Type B pancreatic cell (in vitro differentiated cells): ENCODE measurements around the gene GPC5. TPM values are rescaled to one million over a fixed set of nuclear protein-coding genes. Genes with fewer than 3 reads are reported as not detected.

Experiments used
- DNase-seq: peaks from one replicate; pipeline ENCODE4 v3.0.0; 2021; ENCODE audit warnings: mixed read lengths; ENCODE audit not compliant: unreplicated experiment; ENCODE audit errors: extremely low spot score
- H3K27ac Mint-ChIP-seq: 2 replicates; pipeline ENCODE4 v1.8.0; 2021; ENCODE audit warnings: mild to moderate bottlenecking, mixed read lengths
- H3K27me3 Mint-ChIP-seq: 2 replicates; pipeline ENCODE4 v1.8.0; 2021; ENCODE audit warnings: mixed read lengths
- H3K36me3 Mint-ChIP-seq: 2 replicates; pipeline ENCODE4 v1.8.0; 2021; ENCODE audit warnings: mixed read lengths
- H3K4me1 Mint-ChIP-seq: one replicate; pipeline ENCODE4 v1.8.0; 2021; ENCODE audit warnings: mixed read lengths; ENCODE audit not compliant: unreplicated experiment
- H3K4me3 Mint-ChIP-seq: 2 replicates; pipeline ENCODE4 v1.8.0; 2021; ENCODE audit warnings: mild to moderate bottlenecking, mixed read lengths
- H3K9me3 Mint-ChIP-seq: 2 replicates; pipeline ENCODE4 v1.8.0; 2021; ENCODE audit warnings: mixed read lengths
- total RNA-seq: library from RNA; stranded (reverse); gene quantifications from 2 replicates; pipeline ENCODE4 v1.2.1, GENCODE V29; 2021; ENCODE audit warnings: low replicate concordance
- TF ChIP-seq, protein P1 (sequence below): fragments of 200-600 bp; sonication (generic); conservative IDR thresholded peaks from 2 replicates; pipeline ENCODE4 v1.5.0; 2021; ENCODE audit warnings: antibody characterized with exemption, mild to moderate bottlenecking

The GPC5 gene
- total RNA-seq, 1 donor from 2014 or later: 2.8 TPM

DNA sequence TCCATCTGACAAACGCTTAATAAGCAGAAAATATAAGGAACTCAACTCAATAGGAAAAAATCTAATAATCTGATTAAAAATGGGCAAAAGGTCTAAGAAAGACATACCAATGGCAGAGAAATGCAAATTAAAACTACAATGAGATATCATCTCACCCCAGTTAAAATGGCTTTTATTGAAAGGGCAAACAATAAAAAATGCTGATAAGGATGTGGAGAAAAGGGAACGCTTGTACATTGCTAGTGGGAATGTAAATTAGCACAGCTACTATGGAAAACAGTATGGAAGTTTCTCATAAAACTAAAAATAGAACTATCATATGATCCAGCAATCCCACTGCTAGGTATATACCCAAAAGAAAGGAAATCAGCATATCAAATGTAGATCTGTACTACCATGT lies 1319.4 kb downstream of the GPC5 start:
- peaks cover 8% of the 10 kb centered on the region for H3K4me1 Mint-ChIP-seq
- no peaks in the 10 kb centered on the region for H3K36me3 Mint-ChIP-seq
- no peak for DNase-seq
- TF ChIP-seq, protein P1, sequence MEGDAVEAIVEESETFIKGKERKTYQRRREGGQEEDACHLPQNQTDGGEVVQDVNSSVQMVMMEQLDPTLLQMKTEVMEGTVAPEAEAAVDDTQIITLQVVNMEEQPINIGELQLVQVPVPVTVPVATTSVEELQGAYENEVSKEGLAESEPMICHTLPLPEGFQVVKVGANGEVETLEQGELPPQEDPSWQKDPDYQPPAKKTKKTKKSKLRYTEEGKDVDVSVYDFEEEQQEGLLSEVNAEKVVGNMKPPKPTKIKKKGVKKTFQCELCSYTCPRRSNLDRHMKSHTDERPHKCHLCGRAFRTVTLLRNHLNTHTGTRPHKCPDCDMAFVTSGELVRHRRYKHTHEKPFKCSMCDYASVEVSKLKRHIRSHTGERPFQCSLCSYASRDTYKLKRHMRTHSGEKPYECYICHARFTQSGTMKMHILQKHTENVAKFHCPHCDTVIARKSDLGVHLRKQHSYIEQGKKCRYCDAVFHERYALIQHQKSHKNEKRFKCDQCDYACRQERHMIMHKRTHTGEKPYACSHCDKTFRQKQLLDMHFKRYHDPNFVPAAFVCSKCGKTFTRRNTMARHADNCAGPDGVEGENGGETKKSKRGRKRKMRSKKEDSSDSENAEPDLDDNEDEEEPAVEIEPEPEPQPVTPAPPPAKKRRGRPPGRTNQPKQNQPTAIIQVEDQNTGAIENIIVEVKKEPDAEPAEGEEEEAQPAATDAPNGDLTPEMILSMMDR: no peak
- H3K9me3 Mint-ChIP-seq: no peaks in the 10 kb centered on the region
- H3K4me3 Mint-ChIP-seq: no peak overlapping the region
- H3K27me3 Mint-ChIP-seq: no peaks in the 10 kb centered on the region
- H3K27ac Mint-ChIP-seq: no peak overlapping the region

DNA sequence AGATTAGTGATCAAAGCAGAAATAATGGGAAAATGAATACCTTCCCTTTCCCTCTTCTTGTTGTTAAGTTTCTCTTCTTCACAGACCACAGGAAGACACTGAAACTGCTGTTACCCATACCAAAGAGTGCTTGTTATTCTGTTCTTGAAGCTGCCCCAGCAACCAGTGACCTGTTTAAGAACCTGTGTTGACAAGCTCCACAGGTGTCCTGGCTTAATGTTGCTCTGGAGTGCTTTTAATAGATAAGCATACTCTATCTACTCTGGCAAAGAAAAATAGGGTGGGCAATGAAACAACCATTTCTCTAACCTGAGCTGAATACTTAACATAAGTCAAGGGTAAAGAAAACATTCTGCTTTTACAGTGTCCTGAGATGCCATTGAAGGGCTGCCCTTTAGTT lies 1321.4 kb downstream of the GPC5 start:
- Mint-ChIP-seq H3K27ac (no peak overlapping the region), H3K4me3 (no peak overlapping the region), H3K36me3 (no peaks in the 10 kb centered on the region), H3K27me3 (no peaks in the 10 kb centered on the region), H3K4me1 (peaks cover 8% of the 10 kb centered on the region), H3K9me3 (no peaks in the 10 kb centered on the region)
- TF ChIP-seq, protein P1: no peak
- DNase-seq: no peak

DNA sequence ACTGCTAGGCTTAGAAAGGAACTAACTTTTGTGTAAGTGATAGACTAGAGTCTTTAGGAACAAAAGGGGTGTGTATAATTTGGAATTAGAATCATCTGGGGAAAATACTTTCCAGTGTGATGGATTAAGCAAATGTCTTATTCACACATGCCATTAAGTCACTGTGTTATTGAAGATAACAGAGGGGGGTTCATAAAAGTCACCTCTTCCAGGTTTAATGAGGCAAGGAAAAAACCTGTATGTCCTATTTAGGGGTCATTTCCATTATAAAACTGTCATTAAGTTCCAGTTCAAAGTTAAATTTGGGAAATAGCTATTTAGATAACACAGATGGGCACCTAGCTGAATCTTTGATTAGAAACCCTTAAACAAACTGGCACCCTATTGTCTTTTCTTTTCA lies 1323.2 kb downstream of the GPC5 start:
- Mint-ChIP-seq H3K27ac (no peak overlapping the region), H3K9me3 (no peaks in the 10 kb centered on the region), H3K4me1 (peaks cover 8% of the 10 kb centered on the region), H3K4me3 (no peak overlapping the region), H3K27me3 (no peaks in the 10 kb centered on the region), H3K36me3 (no peaks in the 10 kb centered on the region)
- TF ChIP-seq, protein P1: no peak
- DNase-seq: no peak

DNA sequence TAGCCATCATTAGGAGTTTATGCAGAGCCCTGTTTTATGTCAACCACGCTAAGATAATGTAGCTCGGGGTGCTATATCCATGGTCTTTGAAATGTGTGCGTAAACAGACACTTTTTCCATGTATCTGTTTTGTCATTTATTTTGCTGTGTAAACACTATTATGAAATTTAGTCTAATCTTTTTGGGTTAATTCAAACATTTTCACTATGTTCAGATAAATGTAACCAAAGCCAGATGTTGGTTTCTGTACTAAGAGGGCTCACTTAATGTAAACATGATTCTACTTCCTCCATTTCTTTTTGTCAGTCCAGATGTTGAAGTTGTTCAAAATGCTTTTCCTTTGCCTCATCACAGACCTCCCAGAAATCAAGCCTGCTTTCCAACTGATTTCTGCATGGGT lies 1328.7 kb downstream of the GPC5 start:
- H3K4me1 Mint-ChIP-seq: peaks cover 11% of the 10 kb centered on the region
- no peaks in the 10 kb centered on the region for H3K9me3 Mint-ChIP-seq
- no peak for DNase-seq
- H3K27me3 Mint-ChIP-seq: no peaks in the 10 kb centered on the region
- no peak overlapping the region for H3K4me3 Mint-ChIP-seq
- no peaks in the 10 kb centered on the region for H3K36me3 Mint-ChIP-seq
- H3K27ac Mint-ChIP-seq: no peak overlapping the region
- TF ChIP-seq, protein P1: no peak

DNA sequence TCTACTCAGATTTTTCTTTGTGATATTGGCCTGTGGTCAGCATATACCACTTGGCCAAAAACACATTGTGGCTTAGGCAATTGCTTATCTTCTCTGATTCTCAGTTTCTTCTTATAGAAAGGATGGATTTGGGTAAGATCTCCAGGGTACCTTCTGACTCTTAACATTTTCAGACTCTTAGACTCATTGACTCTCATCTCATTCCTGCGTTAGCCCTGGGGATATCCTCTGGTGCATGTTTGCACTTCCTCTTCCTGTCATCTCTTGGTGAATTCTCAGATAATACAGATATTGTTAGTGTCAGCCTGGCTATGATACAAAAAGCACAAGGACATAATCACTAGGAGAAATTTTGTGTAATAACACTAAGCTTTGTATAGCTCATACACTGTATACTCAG lies 1335.6 kb downstream of the GPC5 start:
- no peak for DNase-seq

DNA sequence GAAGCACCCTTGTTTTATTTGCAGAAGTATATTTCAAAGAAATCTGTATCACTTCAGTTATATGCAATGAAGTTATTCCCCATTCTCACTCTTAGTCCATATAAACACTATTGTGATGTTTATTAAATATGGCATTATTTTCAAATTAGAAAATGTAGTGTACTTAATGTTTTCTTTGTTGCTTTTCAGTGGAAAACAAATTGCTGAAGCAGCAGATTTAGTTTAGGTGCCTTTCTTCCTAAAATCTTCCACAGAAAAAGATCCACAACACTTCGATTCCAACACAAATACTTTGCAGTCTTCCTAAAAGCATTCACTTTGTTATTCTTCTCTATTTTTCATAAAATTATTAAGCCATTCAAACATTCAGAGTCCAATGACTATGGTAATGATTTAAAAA lies 1336.1 kb downstream of the GPC5 start:
- no peak for DNase-seq
- Mint-ChIP-seq H3K27me3 (no peaks in the 10 kb centered on the region), H3K4me1 (no peaks in the 10 kb centered on the region), H3K27ac (no peak overlapping the region), H3K9me3 (no peaks in the 10 kb centered on the region), H3K4me3 (no peak overlapping the region), H3K36me3 (no peaks in the 10 kb centered on the region)
- TF ChIP-seq, protein P1: no peak

More for the DNA sequence above, 1335.6 kb downstream of the GPC5 start:
- H3K27ac Mint-ChIP-seq: no peak overlapping the region
- H3K27me3 Mint-ChIP-seq: no peaks in the 10 kb centered on the region
- H3K4me3 Mint-ChIP-seq: no peak overlapping the region
- TF ChIP-seq, protein P1: no peak
- H3K4me1 Mint-ChIP-seq: no peaks in the 10 kb centered on the region
- no peaks in the 10 kb centered on the region for H3K9me3 Mint-ChIP-seq
- H3K36me3 Mint-ChIP-seq: no peaks in the 10 kb centered on the region
